Hematopoietic multipotent progenitor cell treated with erythropoietin and hydrocortisone succinate and interleukin-3 and kit ligand, for 15 days (in vitro differentiated cells): ENCODE measurements around the gene ARPC5.
A peak's percentile ranks its signal among the peaks of the same experiment; 100 is the strongest.
"Not testable (repeated sequence)": the region's sequence is repeated elsewhere in the genome, so short reads cannot be mapped to it uniquely, and the experiment has no call there.

Experiments
- DNase-seq: peaks from one replicate; pipeline ENCODE4 v3.0.0-alpha.2; 2015; ENCODE audit warnings: low spot score

The ARPC5 gene

DNA sequence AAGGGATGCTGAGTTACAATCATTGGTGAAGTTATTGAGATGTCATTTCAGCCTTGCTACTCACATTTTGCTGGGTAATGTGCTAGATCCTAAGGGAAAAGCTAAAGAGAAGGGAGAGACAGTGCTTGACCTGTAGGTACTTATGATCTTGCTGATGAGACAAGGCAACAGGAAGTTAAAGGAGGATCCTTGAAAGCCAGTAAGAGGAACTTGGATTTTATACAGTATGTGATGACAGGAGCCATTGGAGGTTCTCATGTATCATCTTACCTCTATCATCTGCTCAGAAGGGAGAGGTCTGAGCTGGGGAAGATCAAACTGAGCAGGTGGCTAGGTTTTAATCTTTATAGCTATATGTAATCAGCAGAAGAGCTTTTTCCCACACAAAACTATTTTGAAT, 11.2 kb upstream of the ARPC5 start:
- DNase-seq, result no peak

DNA sequence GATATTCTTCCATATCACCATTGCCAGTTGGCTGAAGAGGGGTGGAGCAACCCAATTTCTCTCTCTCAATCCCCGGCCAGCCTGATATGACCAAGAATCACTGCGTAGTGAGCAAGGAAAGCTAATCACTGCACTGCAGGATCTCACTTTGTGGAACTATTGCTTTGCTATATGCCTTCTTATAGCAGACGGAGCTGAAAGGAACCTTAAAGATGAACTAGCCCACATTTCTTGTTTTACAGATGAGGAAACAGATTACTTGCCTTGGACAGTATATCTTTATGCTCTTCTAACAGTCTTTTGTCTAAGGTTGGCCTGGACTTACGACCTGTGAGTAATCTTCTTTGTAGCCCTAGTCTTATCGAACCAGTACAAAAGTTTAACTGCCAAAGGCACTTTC, 9.9 kb upstream of the ARPC5 start:
- no peak for DNase-seq

DNA sequence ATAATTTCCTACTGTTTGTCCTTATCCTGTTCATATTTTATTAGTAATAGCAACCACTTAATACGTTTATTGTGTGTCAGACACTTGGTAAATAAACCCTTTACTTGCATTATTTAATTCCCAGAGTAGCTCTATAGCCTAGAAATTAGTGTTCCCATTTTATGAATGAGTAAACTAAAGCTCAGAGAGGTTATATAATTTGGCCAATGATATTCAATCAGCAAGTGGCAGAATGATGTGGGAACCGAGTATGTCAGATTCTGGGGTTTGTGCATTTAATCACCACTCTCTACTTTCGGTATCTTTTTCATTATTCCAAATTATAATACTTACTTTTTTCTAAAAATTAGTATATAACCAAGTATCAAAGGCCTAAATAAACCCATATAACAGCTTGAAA, 6.6 kb upstream of the ARPC5 start:
- no peak for DNase-seq

DNA sequence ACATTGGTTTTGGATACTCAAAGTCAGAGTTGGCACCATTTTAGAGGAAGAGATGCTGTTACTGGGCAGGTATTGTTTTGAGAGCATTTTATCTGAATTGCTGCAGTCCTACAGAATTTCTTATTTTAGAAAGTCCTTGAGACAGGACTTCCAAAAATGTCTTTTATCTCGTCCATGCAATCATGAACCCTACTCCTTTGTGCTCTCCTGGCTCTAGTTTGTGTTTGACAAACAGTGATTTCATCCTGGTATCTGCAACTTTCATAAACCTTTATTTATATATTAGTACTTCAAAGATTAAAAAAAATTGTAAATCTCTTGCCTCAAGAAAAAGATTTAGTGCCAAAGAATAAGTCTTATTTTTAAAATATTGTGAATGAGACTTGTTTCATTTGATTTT, 4.6 kb upstream of the ARPC5 start:
- DNase-seq, result no peak

DNA sequence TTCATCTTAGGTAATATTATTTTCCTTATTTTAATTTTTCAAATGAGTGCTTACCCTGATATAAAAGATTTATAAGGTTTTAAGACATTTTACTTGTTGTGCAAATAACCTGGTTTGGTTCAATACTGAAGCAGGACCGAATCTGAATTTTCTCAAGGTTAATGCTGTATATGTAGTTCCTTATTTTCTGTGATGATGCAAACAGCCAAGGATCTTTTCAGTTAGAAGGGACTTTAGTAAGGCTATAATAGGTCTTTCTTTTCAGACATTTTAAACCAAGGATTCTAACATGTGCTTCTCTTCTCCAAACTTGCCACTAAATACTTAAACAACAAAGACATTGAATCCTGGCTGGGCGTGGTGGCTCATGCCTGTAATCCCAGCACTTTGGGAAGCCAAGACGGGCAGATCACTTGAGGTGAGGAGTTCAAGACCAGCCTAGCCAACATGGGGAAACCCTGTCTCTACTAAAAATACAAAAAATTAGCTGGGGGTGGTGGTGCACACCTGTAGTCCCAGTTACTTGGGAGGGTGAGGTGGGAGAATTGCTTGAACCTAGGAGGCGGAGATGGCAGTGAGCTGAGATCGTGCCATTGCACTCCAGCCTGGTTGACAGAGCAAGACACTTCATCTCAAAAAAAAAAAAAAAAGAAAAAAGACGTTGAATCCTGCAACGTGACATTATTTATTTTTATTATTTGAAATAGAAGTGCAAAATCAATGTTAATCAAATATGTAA, 3.2 kb upstream of the ARPC5 start:
- DNase-seq, result no peak

DNA sequence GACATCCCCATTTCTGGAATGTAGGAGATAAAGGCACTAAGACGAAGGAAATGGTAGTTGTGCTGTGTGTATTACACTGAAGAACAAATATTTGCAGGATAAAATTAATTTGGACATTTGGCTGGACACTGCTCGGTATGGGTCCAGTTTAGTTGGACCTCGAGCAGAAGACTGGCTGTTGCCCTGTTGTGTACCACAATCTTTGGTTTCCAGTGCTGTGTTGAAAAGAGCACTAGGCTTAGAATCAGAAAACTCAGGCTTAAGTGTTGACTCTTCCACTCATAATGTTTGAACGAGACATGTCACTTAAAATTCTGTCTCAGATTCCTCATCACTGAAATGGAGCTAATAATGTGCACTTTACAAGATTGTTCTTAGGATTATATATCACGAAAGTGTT, 1.2 kb upstream of the ARPC5 start:
- no peak for DNase-seq

DNA sequence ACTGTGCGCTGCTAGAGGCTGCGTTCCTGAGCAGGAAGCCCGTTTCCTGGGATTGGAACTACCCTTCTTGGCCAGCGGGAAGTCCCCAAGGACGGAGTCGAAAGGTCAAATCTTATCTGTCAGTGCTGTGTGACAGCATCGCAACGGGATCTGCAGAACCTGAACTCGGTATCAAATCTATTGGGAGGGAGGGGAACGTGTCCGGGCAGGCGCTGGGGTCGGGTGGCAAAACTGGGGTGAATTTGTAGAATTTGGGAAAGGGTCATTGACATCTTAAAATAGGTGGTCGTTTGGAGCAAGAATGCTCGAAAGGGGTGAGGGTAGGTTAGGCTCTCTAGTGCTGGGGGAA, 725 bp upstream of the ARPC5 start:
- no peak for DNase-seq

DNA sequence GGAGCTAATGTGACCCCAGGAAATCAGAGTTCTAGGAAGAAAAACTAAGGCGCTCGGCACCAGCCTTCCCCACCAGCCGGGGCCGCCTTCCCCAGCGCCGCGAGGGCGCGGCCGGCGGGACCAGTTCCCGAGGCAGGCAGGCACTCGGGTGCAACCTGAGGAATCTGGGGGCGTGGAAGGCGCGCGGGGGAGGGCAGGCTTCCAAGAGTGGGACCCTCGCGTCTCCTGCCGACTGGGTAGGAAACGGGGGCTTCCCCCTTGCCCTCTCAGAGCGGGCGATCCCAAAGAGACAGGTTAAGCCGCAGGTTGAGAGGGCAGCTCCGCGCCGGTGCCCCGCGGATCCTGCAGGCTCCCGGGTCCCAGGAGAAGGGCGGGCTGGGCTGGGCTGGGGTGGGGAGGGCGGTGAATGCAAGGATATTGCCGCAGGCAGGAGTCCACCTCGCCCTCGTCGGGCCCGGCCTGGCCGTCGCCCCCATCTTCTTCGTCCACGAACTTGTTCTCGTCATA, 431 bp downstream of the ARPC5 start:
- DNase-seq, result peak; percentile 9

DNA sequence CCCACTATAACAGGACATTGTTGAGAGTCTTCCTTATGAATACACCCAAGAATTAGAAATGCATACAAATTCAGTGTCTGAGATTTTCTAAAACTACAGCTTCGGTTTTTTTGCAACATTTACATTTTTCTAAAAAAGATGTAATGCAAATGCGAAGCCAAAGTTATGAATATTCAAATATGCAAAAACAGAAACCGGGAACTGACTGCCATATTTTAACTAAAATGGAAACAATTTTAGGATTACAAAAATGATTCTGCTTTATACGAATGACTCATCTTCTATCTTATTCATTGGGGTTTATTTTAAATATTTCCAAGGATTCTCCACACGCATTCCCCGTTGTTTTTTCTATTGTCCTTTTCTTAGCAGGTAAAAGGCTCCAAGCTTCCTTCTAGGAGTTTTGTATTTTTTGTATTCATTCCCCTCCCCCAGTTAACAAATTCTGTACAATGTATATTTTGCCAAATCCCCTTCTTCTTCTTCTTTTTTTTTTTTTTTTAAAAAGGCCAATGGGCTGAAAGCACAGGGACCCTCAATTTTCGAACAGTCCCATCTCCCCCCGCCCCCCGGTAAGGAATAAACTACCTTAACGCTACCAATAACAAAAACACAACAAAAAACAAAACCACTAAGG, 1.0 kb downstream of the ARPC5 start:
- DNase-seq, result no peak

DNA sequence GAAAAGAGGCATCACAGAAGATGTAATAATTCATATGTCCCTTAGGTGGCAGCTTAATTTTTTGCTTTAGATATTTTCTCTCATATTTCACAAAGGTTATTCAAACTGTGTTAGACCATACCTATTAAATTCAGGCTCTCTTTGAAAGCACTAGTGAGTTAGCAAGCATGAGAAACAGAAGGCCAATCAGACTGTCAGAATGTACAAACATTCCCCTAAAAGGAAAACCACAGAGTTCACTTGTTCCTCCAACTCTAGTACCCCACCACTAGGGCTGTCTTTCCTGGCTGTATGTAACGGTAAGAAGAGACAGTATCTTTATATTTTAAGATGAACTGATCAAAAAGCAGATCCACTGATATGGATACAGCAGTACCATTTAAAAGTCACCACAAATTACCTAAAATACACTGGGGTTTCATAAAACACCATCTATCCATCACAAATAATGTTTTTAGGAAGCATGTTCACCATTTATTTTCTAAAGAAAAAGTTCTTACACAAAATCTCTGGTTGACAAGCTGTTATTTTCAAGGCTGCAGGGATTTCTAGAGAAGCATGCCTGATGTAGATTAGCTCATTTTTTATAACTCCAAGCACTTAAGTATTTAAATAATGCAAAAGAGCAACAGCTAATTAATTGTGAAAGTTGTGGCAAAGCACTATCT, 1.8 kb downstream of the ARPC5 start:
- DNase-seq, result peak; percentile 51

DNA sequence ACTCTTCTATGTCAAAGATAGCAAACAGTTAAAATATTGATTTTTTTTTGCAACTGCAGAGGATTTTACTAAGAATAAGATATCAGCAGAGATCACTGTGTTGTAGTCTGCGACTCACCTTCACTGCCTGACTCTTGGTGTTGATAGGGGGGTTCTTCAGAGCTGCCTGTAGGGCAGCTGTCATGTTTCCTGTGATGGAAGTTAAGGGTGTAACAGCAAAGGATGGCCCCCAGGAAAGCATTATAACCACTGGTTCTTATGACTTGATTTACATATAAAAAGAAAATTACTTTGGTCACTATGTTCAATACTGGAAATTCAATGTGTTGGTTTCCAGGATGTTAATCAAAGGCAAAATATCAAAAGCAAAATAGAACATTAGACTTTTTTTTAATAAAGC, 2.6 kb downstream of the ARPC5 start:
- DNase-seq, result no peak

DNA sequence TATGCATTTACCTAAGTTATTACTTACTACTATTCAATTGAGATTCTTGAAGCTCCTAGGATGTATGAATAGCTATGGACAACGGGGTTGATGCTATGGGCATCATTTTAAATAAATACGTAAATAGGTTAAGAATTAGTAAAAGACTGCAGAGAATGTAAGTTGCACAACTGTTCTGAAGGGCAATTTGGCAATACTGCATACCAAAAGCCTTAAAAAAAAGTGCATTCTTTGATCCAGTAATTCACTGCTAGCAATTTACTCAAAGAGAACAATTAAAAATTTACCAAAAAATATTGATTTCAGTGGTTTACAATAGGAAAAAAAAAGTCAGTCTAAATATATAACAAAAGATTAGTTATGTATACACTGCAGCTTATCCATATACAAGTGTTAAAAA, 3.5 kb downstream of the ARPC5 start:
- DNase-seq, result no peak

DNA sequence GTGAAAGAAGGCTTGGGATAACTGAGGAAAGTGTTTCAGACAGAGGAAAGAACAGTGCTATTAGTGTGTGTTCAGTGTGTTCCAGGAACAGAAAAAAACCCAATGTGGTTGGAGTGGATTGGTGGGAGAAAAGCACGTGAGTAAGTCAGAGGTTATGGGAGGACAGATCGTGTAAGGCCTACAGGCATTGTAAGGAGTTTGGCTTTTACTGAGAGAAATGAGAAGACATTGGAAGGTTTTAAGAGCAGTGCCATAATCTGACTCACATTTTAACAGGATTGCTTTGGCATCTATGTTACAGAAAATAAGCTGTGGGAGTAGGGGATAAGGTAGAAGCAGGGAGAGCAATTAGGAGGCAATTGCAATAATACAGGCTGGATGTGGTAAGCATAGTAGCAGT, 4.8 kb downstream of the ARPC5 start:
- no peak for DNase-seq

DNA sequence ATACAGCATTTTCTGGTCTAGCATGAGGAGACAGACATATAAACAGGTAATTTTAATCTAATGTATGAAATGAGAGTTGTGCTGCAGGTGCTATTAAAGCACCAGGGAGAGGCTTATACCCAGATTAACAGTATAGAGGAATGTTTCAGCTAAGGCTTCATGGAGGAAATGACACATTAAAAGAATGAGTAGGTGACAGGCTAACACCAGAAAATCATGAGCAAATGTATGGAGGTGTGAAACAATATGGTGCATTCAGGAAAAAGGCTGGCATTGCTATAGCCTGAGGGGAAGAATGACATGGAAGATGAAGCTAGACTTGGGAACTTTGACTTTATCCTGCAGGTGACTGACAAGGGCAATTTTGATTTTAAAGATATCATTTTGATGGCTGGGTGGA, 7.0 kb downstream of the ARPC5 start:
- DNase-seq, result no peak

DNA sequence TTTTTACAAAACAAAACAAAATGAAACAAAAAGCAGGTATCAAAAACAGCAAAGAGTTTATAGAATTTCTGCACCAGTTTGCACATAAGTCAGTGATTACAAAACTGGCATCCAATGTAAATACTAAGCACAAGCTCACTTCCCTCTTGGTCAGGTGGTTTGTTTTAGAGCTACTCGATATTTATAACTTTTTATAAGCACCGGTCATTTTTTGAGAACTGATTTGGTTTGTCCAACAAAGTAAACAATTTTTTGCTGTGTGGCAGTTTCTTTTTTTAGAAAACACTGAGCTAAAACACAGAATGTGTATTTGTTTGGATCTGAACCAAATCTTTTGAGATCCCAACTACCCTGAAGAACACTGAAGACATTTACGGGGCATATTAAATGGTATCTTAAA, 9.3 kb downstream of the ARPC5 start:
- not testable (repeated sequence) for DNase-seq

DNA sequence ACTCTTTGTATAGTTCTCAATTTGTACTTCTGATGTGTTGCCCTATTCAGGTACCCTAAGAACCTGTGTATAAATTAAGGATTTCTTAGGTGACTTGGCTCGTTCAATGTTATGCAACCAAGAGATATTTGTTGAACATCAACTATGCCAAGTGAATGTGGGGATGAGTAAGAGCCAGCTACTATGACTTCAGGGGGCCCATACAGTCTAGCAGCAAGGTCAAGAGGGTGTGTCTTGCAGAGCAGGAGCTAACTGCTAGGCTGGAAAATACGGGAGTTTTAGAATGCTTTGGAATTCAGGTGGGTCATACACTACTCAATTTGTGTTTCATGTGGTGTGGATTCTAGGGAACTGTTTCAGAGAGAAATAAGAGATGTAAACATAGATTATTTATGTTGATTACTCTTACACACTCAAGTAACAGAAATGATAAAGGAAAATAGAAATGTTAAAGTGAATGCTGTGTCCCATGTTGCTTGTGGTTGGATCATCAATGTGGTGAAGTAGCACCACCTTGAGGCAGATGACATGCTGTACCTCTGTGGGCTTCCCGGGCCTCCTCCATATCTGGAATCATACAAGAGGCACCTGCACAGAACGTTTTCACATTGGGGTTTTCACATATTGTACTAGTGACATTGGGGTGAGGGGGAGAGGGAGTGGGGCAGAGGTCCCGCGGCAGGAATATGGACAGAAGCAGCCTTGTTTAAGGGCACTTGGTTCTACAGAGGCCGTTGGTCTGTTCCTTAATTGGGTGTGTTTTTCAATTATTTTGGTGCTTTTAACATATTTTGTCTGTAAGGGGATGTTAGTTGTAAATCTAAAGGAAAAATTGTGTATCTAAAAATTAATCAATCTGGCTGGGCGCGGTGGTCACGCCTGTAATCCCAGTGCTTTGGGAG, 12.4 kb downstream of the ARPC5 start:
- DNase-seq, result peak; percentile 57

DNA sequence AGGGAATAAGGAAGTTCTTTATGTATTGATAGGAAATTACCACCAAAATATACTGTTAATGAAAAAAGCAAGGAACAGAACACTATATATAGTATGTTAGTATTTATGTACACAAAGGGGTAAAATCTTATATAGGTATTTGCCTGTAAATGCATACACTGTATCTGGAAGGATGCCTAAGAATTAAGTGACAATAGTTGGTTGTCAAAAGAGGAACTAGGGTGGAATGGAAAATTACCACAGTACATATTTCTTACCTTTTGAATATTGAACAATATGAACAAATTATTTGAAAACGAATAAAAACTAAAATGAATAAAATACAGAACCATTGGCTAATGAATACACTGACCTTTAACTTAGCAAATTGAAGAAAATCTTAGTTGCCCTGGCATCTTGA, 13.6 kb downstream of the ARPC5 start:
- DNase-seq, result no peak

DNA sequence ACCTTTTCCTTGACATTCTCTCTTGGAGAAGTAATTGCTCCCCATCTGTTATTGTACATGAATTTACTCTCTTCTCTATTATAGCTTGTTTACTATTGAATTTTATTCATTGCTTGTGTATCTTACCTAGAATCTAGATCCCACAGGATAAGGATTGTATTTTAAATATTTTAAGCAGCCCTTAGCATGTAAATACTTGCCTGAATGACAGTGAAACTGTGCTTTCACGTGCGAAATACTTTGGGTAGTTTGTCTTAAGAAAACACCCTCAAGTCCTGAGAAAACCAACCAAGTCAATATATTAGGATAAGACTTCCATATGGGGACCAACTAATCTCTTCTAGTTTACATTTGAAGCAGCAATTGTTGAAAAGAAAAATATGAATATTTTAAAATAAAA, 15.3 kb downstream of the ARPC5 start:
- DNase-seq, result no peak

DNA sequence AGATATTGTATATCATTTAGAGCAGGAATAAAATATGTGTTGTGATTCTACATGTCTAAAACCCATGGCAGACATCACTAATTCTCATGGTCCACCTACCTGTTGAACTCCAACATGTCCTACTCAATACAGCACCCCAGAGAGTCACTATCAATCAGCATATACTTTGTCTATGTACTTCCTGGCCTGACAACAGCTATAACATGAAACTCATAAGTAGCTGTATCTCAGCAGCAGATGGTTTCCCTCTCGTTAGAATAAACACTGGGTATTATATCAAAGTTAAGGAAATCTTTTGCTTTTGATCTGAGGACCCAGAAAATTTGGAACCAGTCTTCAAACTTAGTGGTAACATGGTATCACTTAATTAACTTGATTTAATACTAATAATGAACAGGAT, 15.8 kb downstream of the ARPC5 start:
- no peak for DNase-seq

DNA sequence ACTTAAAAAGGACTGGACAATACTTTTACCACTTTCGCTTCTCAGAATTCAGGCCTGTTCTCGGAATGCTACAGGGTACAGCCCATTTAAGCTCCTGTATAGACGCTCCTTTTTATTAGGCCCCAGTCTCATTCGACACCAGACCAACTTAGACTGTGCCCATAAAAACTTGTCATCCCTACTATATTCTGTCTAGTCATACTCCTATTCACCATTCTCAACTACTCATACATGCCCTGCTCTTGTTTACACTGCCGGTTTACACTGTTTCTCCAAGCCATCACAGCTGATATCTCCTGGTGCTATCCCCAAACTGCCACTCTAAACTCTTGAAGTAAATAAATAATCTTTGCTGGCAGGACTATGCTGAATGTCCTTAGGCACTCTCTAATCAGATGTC, 17.4 kb downstream of the ARPC5 start:
- not testable (repeated sequence) for DNase-seq

DNA sequence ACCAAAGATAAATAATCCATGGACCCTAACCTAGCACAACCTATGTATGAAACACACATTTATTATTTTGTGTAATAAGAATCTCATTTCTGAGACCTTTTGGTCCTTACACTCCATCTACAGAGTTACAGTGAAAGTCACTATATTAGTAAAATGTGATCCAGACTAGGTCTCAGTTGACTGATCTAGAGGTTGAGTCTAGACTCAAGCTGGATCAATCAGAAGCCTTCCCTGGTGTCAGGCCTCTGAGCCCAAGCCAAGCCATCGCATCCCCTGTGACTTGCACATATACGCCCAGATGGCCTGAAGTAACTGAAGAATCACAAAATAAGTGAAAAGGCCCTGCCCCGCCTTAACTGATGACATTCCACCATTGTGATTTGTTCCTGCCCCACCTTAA, 22.6 kb downstream of the ARPC5 start:
- DNase-seq, result not testable (repeated sequence)

DNA sequence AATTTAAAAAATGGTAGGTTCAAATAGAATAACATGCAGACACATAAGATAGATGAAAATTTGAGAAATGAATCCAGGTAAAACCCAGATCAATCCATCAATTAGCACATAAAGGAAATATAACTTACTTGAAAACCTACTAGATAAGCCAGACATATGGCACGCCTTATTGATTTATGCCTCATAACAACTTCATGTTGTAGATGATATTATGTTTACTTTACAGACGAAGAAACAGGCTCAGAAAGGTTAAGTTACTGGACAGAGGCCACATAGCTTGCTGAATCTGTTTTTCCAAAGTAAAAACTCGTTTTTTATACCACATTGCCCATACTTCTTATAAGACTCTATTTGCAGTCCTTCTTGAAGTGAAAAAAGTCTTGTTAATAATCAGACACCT, 23.2 kb downstream of the ARPC5 start:
- no peak for DNase-seq
